ENCODE data around the gene SLC34A1.

DNA sequence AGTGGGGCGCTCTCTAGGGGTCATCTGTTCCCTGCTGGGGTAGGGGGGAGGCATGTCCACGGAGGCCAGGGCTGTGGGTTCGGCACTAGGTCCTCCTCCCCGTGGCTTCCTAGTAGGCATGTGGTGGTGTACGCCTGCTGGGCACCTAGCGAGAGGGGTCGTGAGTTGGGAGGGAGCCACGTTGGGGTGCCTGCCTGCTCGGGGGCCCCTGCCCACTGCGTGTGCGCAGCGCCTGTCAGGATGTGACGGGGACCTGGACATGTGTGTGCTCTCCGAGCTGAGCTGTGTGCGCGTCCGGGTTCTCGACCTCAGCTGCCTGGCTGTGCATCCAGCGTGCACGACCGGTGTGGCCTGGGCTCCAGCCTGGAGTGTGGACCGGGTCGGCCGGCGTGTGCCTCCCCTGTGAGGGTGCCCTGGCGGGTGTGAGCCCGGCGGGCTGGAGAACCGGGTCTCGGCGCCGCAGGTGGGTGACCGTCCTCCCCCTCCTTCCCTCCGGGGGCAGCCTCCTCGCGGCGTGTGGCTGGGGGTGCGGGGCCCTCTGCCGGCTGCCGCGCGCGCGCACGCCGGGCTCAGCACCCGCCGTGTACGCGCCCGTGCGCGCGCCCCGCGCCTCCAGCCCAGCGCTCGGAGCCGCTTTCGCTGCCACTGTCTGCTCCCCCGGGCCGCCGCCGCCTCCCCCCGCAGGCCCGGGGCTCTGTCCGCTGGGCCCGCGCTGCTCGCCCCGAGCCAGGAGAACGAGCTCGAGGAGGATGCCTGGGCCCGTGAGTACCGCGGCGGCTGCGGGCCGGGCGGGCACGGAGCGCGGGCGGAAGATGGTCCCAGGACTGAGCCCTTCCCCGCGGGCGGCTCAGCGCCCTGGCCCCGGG lies 62.2 kb downstream of the SLC34A1 start, which contains the start of gene PRR7:
- TF ChIP-seq CTCF (IDR thresholded peaks at IDR 0.05) (peak in 2 of 3 donors; percentile 8 to 9), EP300 (IDR thresholded peaks at IDR 0.05) (no peak)
